GM21367 (cell line): ENCODE results near the gene ANKRD24.
A peak's percentile ranks its signal among the peaks of the same experiment; 100 is the strongest.
"Not testable (repeated sequence)": the region's sequence is repeated elsewhere in the genome, so short reads cannot be mapped to it uniquely, and the experiment has no call there.

ENCODE experiments used
- ATAC-seq: cut with Tn5 transposase; IDR thresholded peaks from one replicate; pipeline ENCODE4 v1.9.1; 2021; ENCODE audit not compliant: unreplicated experiment

Gene ANKRD24

GRCh38 chr19:4230237-4230636 lies 47.7 kb downstream of the ANKRD24 start:
- ATAC-seq = not testable (repeated sequence)

DNA sequence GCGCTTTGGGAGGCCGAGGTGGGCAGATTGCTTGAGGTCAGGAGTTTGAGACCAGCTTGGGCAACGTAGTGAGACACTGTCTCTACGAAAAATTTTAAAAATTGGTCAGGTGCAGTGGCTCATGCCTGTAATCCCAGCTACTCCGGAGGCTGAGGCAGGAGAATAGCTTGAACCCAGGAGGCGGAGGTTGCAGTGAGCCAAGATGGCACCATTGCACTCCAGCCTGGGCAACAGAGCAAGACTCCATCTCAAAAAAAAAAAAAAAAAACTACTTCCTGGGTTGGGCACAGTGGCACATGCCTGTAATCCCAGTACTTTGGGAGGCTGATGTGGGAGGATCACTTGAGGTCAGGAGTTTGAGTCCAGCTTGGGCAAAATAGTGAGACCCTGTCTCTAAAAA lies 49.0 kb downstream of the ANKRD24 start:
- ATAC-seq = not testable (repeated sequence)

DNA sequence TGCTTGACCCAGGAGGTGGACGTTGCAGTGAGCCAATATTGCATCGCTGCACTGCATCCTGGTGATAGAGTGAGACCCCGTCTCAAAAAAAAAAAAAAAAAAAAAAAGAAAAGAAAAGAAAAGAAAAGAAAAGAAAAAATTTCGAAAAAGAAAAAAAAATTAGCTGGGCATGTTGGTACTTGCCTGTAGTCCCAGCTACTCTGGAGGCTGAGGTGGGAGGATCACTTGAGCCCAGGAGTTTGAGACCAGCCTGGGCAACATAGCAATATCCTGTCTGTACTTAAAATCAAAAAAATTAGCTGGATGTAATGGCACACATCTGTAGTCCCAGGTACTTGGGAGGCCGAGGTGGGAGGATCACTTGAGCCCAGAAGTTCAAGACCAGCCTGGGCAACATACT lies 49.6 kb downstream of the ANKRD24 start:
- not testable (repeated sequence) for ATAC-seq

DNA sequence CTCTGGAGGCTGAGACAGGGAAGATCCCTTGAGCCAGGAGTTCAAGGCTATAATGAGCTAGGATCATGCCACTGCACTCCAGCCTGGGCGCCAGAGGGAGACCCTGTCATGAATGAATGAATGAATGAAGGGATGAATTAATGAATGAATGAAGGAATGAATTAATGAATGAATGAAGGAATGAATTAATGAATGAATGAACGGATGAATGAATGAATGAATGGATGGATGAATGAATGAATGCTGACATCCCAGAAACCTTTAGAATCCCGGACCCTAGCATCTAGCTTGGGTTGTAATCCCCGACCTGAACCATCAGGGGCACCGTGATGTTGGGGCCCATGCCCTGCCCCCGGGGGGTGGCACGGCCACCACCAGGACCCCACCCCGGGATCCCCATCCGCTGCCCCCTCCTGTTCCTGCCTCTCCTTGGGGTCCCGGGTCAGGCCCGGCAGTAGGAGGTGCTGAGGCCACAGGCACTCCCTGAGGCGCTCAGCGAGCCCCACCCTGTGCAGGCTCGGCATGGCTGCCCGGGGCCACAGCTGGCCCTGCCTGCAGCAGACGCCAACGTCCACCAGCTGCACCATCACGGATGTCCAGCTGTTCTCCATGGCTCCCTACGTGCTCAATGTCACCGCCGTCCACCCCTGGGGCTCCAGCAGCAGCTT lies 50.3 kb downstream of the ANKRD24 start:
- no peak for ATAC-seq

- no peak for ATAC-seq
Measured at GRCh38 chr19:4233282-4233853, 50.9 kb downstream of the ANKRD24 start.

DNA sequence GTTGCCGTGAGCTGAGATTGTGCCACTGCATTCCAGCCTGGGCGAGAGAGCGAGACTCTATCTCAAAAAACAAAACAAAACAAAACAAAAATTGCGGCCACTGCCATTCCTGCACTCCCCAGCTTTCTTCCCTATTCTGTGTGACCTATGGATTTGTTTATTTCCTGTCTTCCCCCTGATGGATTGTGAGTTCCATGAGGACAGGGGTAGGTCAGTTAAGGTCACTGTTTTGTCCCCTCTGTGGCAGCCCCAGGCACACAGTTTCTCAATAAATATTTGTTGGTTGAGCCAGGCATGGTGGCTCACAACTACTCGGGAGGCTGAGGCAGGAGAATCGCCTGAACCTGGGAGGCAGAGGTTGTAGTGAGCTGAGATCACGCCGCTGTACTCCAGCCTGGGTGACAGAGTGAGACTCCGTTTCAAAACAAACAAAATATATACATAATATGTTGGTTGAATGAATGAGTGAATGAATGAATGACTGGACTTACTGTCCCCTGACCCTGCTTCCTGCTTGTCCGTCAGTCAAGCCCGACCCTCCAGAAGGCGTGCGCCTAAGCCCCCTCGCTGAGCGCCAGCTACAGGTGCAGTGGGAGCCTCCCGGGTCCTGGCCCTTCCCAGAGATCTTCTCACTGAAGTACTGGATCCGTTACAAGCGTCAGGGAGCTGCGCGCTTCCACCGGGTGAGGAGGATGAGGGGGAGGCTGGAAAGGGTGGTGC lies 51.8 kb downstream of the ANKRD24 start:
- ATAC-seq = no peak

DNA sequence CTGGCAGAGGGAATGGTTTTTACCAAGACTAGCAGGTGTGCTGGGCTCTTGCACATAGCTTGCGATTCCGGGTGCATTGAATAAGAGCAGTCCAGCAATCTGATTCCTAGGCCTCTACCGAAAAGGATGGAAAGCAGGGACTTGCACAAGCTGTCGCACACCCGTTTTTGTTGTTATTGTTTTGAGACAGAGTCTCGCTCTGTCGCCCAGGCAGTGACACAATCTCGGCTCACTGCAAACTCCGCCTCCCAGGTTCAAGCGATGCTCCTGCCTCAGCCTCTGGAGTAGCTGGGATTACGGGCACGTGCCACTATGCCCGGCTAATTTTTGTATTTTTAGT lies 52.3 kb downstream of the ANKRD24 start:
- ATAC-seq = no peak

DNA sequence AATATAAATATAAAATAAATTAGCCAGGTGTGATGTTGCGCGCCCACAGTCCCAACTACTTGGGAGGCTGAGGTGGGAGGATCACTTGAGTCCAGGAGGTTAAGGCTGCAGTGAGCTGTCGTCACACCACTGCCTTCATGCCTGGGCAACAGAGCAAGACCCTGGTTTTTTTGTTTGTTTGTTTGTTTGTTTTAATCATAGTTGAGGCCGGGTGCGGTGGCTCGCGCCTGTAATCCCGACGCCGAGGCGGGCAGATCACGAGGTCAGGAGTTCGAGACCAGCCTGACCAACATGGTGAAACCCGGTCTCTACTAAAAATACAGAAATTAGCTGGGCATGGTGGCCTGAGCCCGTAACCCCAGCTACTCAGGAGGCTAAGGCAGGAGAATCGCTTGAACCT lies 55.0 kb downstream of the ANKRD24 start:
- not testable (repeated sequence) for ATAC-seq

DNA sequence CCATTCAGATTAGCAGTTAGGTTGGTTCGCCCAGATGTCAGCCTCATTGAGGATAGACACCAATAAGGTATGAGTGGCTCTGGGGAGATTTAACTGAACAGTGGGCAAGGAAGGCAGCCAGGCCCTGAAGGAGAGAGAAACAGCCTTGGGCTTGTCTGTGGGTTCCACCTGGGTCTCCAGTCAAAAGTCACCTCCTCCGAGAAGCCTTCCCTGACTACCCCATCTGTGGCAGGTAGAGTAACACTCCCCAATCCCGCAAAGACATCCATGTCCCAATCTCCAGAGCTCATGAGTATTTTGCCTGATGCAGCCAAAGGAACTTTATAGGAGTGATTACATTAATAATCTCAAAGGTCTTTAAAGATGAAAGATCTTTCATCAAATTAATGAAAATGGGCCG lies 56.3 kb downstream of the ANKRD24 start:
- ATAC-seq = no peak

GRCh38 chr19:4241824-4242430 lies 59.4 kb downstream of the ANKRD24 start:
- ATAC-seq = no peak

DNA sequence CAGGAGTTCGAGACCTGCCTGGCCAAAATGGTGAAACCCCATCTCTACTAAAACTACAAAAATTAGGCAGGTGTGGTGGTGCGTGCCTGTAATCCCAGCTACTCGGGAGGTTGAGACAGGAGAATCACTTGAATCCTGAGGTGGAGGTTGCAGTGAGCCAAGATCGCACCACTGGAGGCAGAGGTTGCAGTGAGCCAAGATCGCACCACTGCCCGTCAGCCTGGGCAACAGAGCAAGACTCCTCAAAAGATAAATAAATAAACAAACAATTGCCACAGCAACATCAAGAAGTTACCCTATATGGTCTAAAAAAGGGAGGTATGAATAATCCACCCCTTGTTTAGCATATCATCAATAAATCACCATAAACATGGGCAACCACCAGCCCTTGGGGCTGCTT lies 63.4 kb downstream of the ANKRD24 start:
- ATAC-seq = not testable (repeated sequence)

- peak; percentile 64 for ATAC-seq
Measured at GRCh38 chr19:4246767-4247593, 64.5 kb downstream of the ANKRD24 start, which contains the start of gene YJU2. TSS of gene YJU2 (plus strand) at chr19:4247080. CDS start at chr19:4247147, 67 bp downstream.

GRCh38 chr19:4256563-4256962 lies 74.1 kb downstream of the ANKRD24 start:
- no peak for ATAC-seq

- ATAC-seq = no peak
Measured at GRCh38 chr19:4257025-4257424, 74.5 kb downstream of the ANKRD24 start.

- no peak for ATAC-seq
Measured at GRCh38 chr19:4258181-4258580, 75.7 kb downstream of the ANKRD24 start.

- no peak for ATAC-seq
Measured at GRCh38 chr19:4260613-4261191, 78.2 kb downstream of the ANKRD24 start.

- no peak for ATAC-seq
Measured at GRCh38 chr19:4264812-4265211, 82.3 kb downstream of the ANKRD24 start.

DNA sequence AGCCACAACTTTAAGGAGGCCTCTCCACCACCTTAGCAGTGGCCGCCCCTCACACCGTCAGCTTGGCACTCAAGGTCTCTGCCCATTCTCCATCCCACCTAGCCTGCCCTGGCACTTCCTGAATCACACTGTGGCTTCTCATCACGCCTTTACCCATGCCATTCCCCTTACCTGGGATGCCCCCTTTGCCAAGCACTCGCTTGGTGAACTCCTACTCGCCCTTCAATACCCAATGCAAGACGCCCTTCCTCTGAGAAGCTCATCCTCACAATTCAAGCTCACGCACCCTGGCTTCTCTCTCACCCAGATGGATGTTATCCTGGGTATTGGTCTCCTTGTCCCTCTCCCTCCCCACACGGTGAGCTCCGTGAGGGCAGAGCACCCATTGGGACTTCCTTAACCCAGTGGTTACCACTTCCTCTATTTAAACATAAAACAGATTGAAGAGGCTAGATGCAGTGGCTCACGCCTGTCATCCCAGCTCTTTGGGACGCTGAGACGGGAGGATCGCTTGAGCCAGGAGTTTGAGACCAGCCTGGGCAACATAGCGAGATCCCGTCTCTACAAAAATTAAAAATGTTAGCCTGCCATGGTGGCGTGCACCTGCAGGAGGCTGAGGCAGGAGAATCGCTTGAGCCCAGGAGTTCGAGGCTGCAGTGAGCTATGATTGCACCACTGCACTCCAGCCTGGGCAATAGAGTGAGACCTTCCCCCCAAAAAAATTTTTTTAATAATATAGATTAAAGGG lies 83.9 kb downstream of the ANKRD24 start:
- ATAC-seq = no peak

- ATAC-seq = no peak
Measured at GRCh38 chr19:4267101-4267900, 84.8 kb downstream of the ANKRD24 start.
